ENCODE results near the gene RRAGA. TPM values are rescaled to one million over a fixed set of nuclear protein-coding genes. Genes with fewer than 3 reads are reported as not detected.

RRAGA gene
- total RNA-seq, 1 donor from 2014 or later, result 73.2 TPM

- H3K4me3 Mint-ChIP-seq, result no peak overlapping the region
- no peak overlapping the region for H3K27ac Mint-ChIP-seq
- peaks cover 7% of the 10 kb centered on the region for H3K27me3 Mint-ChIP-seq
- H3K9me3 Mint-ChIP-seq, result peaks cover 5% of the 10 kb centered on the region
- no peak for TF ChIP-seq CTCF (conservative IDR thresholded peaks at IDR 0.05)
- no peaks in the 10 kb centered on the region for H3K36me3 Mint-ChIP-seq
- no peak for DNase-seq (ENCODE audit: extremely low spot score, unreplicated experiment)
- peaks cover 6% of the 10 kb centered on the region for H3K4me1 Mint-ChIP-seq (ENCODE audit: unreplicated experiment)
Measured at GRCh38 chr9:19030899-19031298, 18.3 kb upstream of the RRAGA start.

DNA sequence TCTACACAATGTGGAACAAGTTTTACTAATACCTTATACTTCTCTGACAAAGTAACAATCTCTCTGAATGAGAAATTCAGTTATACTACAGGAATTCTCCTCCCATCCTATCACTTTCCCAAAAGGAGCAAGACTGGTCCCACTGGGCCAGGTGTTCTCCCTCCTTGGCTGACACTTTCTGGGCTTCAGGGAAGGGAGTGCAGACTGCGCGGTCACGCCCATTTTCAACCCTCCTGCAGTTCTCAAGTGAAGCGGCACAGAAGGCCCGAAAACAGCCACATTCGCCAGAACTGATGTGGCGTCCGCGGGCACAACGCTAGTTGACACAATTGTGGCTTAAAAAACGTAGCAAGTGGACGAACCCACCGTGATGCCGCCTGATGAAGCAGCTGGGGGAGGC is 16.8 kb upstream of the RRAGA start:
- Mint-ChIP-seq H3K4me1 (ENCODE audit: unreplicated experiment) (peaks cover 6% of the 10 kb centered on the region), H3K9me3 (peaks cover 5% of the 10 kb centered on the region), H3K4me3 (no peak overlapping the region), H3K27ac (no peak overlapping the region), H3K27me3 (peaks cover 7% of the 10 kb centered on the region), H3K36me3 (no peaks in the 10 kb centered on the region)
- TF ChIP-seq CTCF (conservative IDR thresholded peaks at IDR 0.05), result no peak
- DNase-seq (ENCODE audit: extremely low spot score, unreplicated experiment), result no peak

DNA sequence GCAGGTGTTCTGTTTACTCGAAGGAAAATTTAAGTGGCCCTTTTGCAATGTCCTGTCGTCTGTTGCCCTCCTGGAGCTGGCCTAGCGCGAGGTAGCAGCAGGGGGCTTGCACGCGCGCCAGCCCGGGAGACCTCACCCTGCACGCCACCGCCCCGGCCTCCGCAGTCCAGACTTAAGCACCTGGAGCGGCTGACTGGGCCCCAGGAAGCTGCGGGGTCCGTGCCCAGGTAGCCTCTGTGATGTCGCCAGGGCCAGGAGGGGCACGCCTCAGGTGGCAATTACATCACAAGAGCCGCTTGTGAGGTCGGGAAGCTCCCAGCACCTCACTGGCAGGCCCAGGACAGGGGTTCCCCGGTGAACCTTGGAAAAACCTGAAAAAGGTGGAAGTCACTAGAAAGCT is 16.2 kb upstream of the RRAGA start, which contains the start of gene SAXO1:
SAXO1 (minus strand) TSS at position 195 of the 400 bp plus-strand sequence. CDS start 301 bp downstream, outside the sequence.
- H3K9me3 Mint-ChIP-seq, result peaks cover 5% of the 10 kb centered on the region
- DNase-seq (ENCODE audit: extremely low spot score, unreplicated experiment), result no peak
- H3K36me3 Mint-ChIP-seq, result no peaks in the 10 kb centered on the region
- H3K4me1 Mint-ChIP-seq (ENCODE audit: unreplicated experiment), result peaks cover 6% of the 10 kb centered on the region
- TF ChIP-seq CTCF (conservative IDR thresholded peaks at IDR 0.05), result no peak
- H3K4me3 Mint-ChIP-seq, result no peak within 1 kb of the TSS
- no peak within 1 kb of the TSS for H3K27ac Mint-ChIP-seq
- H3K27me3 Mint-ChIP-seq, result peaks cover 7% of the 10 kb centered on the region

DNA sequence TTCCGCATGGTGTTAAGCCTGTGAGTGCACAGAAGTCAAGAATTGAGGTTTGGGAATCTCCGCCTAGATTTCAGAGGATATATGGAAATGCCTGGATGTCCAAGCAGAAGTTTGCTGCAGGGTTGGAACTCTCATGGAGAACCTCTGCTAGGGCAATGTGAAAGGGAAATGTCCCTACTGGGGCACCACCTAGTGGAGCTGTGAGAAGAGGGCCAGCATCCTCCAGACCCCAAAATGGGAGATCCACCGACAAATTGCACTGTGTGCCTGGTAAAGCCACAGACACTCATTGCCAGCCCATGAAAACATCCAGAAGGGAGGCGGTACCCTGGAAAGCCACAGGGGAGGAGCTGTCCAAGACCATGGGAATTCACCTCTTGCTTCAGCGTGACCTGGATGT is 12.6 kb upstream of the RRAGA start:
- TF ChIP-seq CTCF (conservative IDR thresholded peaks at IDR 0.05), result no peak
- Mint-ChIP-seq H3K4me3 (no peak overlapping the region), H3K4me1 (ENCODE audit: unreplicated experiment) (no peaks in the 10 kb centered on the region), H3K27ac (no peak overlapping the region), H3K9me3 (peaks cover 5% of the 10 kb centered on the region), H3K27me3 (no peaks in the 10 kb centered on the region), H3K36me3 (no peaks in the 10 kb centered on the region)
- DNase-seq (ENCODE audit: extremely low spot score, unreplicated experiment), result no peak

GRCh38 chr9:19049917-19050636 is 850 bp downstream of the RRAGA start:
- H3K27ac Mint-ChIP-seq, result peak overlapping the region; percentile 97
- H3K9me3 Mint-ChIP-seq, result no peaks in the 10 kb centered on the region
- TF ChIP-seq CTCF (conservative IDR thresholded peaks at IDR 0.05), result no peak
- no peaks in the 10 kb centered on the region for H3K27me3 Mint-ChIP-seq
- no peak for DNase-seq (ENCODE audit: extremely low spot score, unreplicated experiment)
- peaks cover 19% of the 10 kb centered on the region for H3K4me1 Mint-ChIP-seq (ENCODE audit: unreplicated experiment)
- H3K36me3 Mint-ChIP-seq, result peaks cover 3% of the 10 kb centered on the region
- peak overlapping the region; percentile 97 for H3K4me3 Mint-ChIP-seq

Data from type B pancreatic cell (in vitro differentiated cells).